ENCODE measurements around the gene ASXL3.

Gene ASXL3

GRCh38 chr18:33660696-33661310 is 82.8 kb downstream of the ASXL3 start:
- DNase-seq, result no peak

DNA sequence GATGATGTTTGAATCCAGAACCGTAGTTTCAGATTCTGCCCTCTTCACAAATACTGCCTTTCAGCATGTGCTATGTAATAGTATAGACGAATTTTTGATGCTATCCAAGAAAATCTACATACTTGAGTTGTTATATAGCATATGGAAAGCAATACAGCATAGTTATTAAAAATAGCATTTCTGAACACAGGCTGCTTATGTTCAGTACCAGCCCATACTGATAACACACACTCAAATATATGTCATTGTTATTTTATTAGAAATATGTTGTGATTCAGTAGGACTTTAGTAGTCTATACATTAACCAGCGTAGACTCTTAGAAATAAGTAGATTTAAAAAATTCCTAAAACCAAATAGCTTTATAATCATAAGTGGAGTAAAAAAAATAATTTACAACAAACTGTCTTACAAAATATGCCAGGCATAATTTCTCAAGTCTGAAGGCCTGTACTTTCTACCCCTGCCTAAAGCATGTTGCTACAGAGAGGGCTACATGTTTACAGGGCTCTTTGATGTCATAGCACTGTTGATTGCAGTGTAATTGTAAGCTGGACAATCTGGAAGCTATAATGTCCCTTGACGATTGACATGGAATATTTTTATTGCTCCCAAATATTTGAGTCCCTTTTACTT is 86.3 kb downstream of the ASXL3 start:
- Histone ChIP-seq H3K36me3 (no peaks in the 10 kb centered on the region), H3K27me3 (no peaks in the 10 kb centered on the region), H3K4me1 (no peaks in the 10 kb centered on the region), H3K27ac (no peak overlapping the region), H3K9me3 (no peaks in the 10 kb centered on the region), H3K4me3 (no peak overlapping the region)
- no peak for DNase-seq
- intact Hi-C loops (cut with DNase I; ENCODE audit: low total_unique reads), result loop anchor here (10.0 kb wide), 1 partner anchor 220 kb away; the partner anchor contains the start of gene CCDC178
- TF ChIP-seq, protein P1, sequence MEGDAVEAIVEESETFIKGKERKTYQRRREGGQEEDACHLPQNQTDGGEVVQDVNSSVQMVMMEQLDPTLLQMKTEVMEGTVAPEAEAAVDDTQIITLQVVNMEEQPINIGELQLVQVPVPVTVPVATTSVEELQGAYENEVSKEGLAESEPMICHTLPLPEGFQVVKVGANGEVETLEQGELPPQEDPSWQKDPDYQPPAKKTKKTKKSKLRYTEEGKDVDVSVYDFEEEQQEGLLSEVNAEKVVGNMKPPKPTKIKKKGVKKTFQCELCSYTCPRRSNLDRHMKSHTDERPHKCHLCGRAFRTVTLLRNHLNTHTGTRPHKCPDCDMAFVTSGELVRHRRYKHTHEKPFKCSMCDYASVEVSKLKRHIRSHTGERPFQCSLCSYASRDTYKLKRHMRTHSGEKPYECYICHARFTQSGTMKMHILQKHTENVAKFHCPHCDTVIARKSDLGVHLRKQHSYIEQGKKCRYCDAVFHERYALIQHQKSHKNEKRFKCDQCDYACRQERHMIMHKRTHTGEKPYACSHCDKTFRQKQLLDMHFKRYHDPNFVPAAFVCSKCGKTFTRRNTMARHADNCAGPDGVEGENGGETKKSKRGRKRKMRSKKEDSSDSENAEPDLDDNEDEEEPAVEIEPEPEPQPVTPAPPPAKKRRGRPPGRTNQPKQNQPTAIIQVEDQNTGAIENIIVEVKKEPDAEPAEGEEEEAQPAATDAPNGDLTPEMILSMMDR (IDR thresholded peaks at IDR 0.05), result no peak

More at GRCh38 chr18:33660696-33661310, 82.8 kb downstream of the ASXL3 start:
- Histone ChIP-seq H3K4me1 (peaks cover 0 to 4% (median 0%) of the 10 kb centered on the region in 4 donors), H3K4me3 (no peak overlapping the region), H3K27me3 (no peaks in the 10 kb centered on the region), H3K27ac (no peak overlapping the region), H3K36me3 (no peaks in the 10 kb centered on the region), H3K9me3 (no peaks in the 10 kb centered on the region)
- intact Hi-C loops (cut with DNase I; ENCODE audit: low total_unique reads), result loop anchor here (10.0 kb wide), 1 partner anchor 216 kb away; the partner anchor contains the start of gene CCDC178
- TF ChIP-seq, protein P1 (IDR thresholded peaks at IDR 0.05), result no peak

GRCh38 chr18:33665187-33665586 is 87.2 kb downstream of the ASXL3 start:
- Histone ChIP-seq H3K27me3 (no peaks in the 10 kb centered on the region), H3K4me3 (no peak overlapping the region), H3K36me3 (no peaks in the 10 kb centered on the region), H3K4me1 (no peaks in the 10 kb centered on the region), H3K9me3 (no peaks in the 10 kb centered on the region), H3K27ac (no peak overlapping the region)
- TF ChIP-seq, protein P1 (IDR thresholded peaks at IDR 0.05), result no peak
- no peak for DNase-seq
- intact Hi-C loops (cut with DNase I; ENCODE audit: low total_unique reads), result loop anchor here (10.0 kb wide), 1 partner anchor 220 kb away; the partner anchor contains the start of gene CCDC178

- DNase-seq, result no peak
- no peaks in the 10 kb centered on the region for H3K36me3 ChIP-seq
- H3K4me3 ChIP-seq, result no peak overlapping the region
- TF ChIP-seq, protein P1 (IDR thresholded peaks at IDR 0.05), result no peak
- no peaks in the 10 kb centered on the region for H3K4me1 ChIP-seq
- no peaks in the 10 kb centered on the region for H3K9me3 ChIP-seq
- H3K27me3 ChIP-seq, result no peaks in the 10 kb centered on the region
- intact Hi-C loops (cut with DNase I; ENCODE audit: low total_unique reads), result loop anchor here (10.0 kb wide), 1 partner anchor 221 kb away; the partner anchor contains the start of gene CCDC178
- H3K27ac ChIP-seq, result no peak overlapping the region
These were observed 87.6 kb downstream of the ASXL3 start for GRCh38 chr18:33665641-33666040.

GRCh38 chr18:33666915-33667314 is 88.9 kb downstream of the ASXL3 start:
- TF ChIP-seq, protein P1 (IDR thresholded peaks at IDR 0.05), result no peak
- intact Hi-C loops (cut with DNase I; ENCODE audit: low total_unique reads), result loop anchor here (10.0 kb wide), 1 partner anchor 222 kb away; the partner anchor contains the start of gene CCDC178

More at GRCh38 chr18:33666915-33667314, 88.9 kb downstream of the ASXL3 start:
- DNase-seq, result no peak
- Histone ChIP-seq H3K9me3 (no peaks in the 10 kb centered on the region), H3K27ac (no peak overlapping the region), H3K36me3 (no peaks in the 10 kb centered on the region), H3K27me3 (no peaks in the 10 kb centered on the region), H3K4me3 (no peak overlapping the region), H3K4me1 (no peaks in the 10 kb centered on the region)
